ENCODE measurements around the gene TNNI2.
A peak's percentile ranks its signal among the peaks of the same experiment; 100 is the strongest.
"Not testable (repeated sequence)": the region's sequence is repeated elsewhere in the genome, so short reads cannot be mapped to it uniquely, and the experiment has no call there.

TNNI2 gene

DNA sequence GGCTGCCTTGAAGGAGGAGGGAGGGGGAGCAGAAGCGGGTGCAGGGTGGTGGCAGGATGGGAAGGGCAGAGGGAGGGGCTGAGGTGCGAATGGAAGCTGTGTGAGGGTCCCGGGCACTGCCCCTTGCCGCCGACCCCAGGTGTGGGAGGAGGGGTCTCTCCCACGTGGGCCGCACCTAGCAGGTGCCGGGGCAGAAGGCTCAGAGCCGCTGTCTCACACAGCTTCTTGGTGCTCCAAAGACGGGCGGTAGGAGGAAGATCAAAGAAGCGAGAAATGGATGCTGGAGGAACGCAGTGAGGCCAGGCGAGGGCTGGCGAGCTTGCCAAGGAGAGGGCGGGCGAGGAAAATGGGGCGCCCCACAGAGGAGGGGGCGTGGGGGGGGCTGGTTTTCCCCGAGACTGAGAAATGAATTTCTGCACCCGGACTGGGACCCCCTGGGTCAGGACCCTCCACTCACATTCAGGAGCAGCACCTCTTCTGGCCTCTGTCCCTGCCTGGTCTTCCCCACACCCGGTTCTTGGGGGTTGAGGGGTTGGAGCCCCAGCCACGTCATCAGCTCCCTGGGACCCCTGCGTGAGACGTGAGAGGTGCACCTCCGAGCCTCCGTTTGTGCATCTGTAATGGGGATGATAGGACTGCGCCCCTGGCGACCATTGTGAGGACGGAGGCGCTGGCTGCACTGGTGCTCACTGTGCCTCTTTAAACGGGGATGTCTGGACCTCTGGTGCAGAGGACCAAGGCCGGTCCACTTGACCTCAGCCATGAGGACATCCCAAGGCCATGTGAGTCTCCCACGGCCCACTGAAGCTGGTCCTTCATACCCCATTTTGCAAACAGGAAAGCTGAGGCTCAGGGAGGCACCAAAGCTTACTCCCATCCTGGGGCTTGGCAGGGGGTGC is 30.9 kb downstream of the TNNI2 start:
- TF ChIP-seq POLR2A (IDR thresholded peaks at IDR 0.05; ENCODE audit: low read depth, low read length) = peak; percentile 7; the same call in 1 of the 2 replicates
- TF ChIP-seq SPI1 (IDR thresholded peaks at IDR 0.05; ENCODE audit: low read depth, low read length) = no peak
- DNase-seq (ENCODE audit: insufficient read length, low spot score) = no peak
- no peak for FAIRE-seq

DNA sequence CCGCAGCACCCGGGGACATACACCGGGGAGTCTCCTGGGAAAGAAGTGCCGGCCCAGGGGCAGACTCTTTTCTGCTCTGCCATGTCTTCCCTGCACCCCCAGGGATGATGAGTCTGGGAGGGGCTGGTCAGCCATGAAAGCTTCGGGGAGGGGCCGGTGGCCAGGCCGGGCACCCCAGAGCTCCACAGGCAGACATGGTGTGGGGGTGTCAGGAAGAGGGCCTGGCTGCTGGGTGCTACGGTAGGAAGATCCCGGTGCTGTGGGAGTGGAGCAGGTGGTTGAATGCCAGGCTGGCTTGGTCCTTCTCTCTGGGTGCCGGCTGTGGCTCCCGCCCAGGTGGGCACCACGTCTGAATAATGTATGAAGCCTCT is 31.5 kb downstream of the TNNI2 start:
- FAIRE-seq = no peak
- no peak for DNase-seq (ENCODE audit: insufficient read length, low spot score)
- TF ChIP-seq POLR2AphosphoS5 (IDR thresholded peaks at IDR 0.05; ENCODE audit: low read depth, low read length) = 0 out of 2 replicates have a peak, but pooled peaks have one; percentile 32
- no peak for TF ChIP-seq SPI1 (IDR thresholded peaks at IDR 0.05; ENCODE audit: low read depth, low read length)
- no peak for TF ChIP-seq POU2F2 (IDR thresholded peaks at IDR 0.05; ENCODE audit: low read depth, low read length)
- TF ChIP-seq TAF1 (IDR thresholded peaks at IDR 0.05; ENCODE audit: low read depth, low read length) = no peak
- TF ChIP-seq PAX5 (IDR thresholded peaks at IDR 0.05; ENCODE audit: insufficient read depth, low read length, severe bottlenecking) = no peak
- TF ChIP-seq POLR2A (IDR thresholded peaks at IDR 0.05; ENCODE audit: low read depth, low read length) = peak; percentile 14; the same call in 1 of the 2 replicates

DNA sequence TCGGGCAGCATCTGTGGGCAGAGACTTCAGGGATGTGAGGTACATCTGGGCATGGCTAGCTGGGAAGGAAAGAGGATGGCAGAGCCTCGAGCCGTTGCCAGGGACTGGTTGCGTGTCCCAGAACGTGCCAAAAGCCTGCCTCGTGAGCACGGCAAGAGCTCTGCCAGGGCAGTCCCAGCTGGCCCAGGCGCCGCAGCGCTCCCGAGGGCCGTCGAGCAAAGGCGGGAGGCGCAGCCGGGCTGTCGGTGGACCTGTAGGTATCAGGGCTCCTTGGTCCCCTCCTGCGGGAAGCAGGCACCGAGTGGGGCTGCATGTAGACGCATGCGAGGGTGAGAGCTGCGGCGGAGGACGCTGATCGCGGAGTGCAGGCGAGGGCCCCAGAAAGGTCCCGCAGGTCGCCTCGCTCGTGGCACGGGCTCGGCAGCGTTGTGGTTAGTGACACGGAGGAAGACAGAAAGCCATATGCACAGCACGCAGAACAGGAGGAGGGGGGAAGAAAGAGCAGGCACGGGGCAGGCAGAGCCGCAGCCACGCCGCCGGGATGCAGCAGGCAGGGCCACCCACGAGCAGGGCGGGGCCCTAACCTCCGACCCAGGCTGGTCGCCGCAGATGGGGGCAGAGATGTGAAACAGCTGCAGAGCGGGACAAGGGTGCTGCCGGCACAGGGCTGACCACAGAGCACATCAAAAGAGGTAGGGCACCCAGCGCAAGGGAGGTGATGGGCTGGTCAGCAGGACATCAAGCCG is 32.1 kb downstream of the TNNI2 start:
- peak; percentile 9; the same call in 1 of the 2 replicates for TF ChIP-seq POLR2A (IDR thresholded peaks at IDR 0.05; ENCODE audit: low read depth, low read length)
- no peak for TF ChIP-seq TAF1 (IDR thresholded peaks at IDR 0.05; ENCODE audit: low read depth, low read length)
- no peak; the same call in 1 of the 2 replicates for TF ChIP-seq POLR2AphosphoS5 (IDR thresholded peaks at IDR 0.05; ENCODE audit: low read depth, low read length)
- no peak for DNase-seq (ENCODE audit: insufficient read length, low spot score)
- FAIRE-seq = no peak

DNA sequence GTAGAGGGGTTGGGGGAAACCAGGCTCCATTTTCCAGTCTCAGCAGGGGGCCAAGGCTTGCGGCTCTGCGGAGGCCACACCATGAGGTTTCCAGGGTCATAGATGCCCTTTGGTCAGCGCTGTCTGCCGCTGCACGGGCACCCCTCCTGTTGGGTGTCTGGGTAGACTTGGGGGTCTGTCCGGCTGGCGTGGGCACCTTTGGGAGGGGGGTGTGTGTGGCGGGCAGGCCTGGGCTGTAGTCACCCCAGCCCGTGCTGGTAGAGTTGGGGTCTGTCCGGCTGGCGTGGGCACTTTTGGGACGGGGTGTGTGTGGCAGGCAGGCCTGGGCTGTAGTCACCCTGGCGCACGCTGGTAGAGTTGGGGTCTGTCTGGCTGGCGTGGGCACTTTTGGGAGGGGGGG is 32.8 kb downstream of the TNNI2 start:
- no peak for FAIRE-seq

DNA sequence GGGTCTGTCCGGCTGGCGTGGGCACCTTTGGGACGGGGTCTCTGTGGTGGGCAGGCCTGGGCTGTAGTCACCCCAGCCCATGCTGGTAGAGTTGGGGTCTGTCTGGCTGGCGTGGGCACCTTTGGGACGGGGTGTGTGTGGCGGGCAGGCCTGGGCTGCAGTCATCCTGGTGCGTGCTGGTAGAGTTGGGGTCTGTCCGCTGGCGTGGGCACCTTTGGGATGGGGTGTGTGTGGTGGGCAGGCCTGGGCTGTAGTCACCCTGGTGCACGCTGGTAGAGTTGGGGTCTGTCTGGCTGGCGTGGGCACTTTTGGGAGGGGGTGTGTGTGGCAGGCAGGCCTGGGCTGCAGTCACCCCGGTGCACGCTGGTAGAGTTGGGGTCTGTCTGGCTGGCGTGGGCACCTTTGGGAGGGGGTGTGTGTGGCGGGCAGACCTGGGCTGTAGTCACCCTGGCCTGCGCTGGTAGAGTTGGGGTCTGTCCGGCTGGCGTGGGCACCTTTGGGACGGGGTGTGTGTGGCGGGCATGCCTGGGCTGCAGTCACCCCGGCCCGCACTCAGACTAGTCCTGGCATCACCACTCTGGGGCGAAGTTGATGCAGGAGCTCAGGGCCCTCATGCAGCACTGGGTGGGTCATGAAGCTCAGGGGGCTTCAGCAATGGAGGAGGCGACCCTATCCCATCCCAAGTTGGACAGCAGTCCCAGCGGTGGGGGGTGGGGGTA is 33.6 kb downstream of the TNNI2 start:
- DNase-seq (ENCODE audit: insufficient read length, low spot score) (no peak), FAIRE-seq (no peak)
- no peak for TF ChIP-seq POU2F2 (IDR thresholded peaks at IDR 0.05; ENCODE audit: low read depth, low read length)
- no peak for TF ChIP-seq POLR2AphosphoS5 (IDR thresholded peaks at IDR 0.05; ENCODE audit: low read depth, low read length)
- TF ChIP-seq POLR2A (IDR thresholded peaks at IDR 0.05; ENCODE audit: low read depth, low read length) = no peak
- no peak for TF ChIP-seq SPI1 (IDR thresholded peaks at IDR 0.05; ENCODE audit: low read depth, low read length)
- no peak for TF ChIP-seq PAX5 (IDR thresholded peaks at IDR 0.05; ENCODE audit: insufficient read depth, low read length, severe bottlenecking)
- TF ChIP-seq TAF1 (IDR thresholded peaks at IDR 0.05; ENCODE audit: low read depth, low read length) = no peak

More for the DNA sequence above, 32.8 kb downstream of the TNNI2 start:
- TF ChIP-seq PAX5 (IDR thresholded peaks at IDR 0.05; ENCODE audit: insufficient read depth, low read length, severe bottlenecking) (no peak), POU2F2 (IDR thresholded peaks at IDR 0.05; ENCODE audit: low read depth, low read length) (no peak), POLR2AphosphoS5 (IDR thresholded peaks at IDR 0.05; ENCODE audit: low read depth, low read length) (no peak; the same call in 1 of the 2 replicates), POLR2A (IDR thresholded peaks at IDR 0.05; ENCODE audit: low read depth, low read length) (no peak), SPI1 (IDR thresholded peaks at IDR 0.05; ENCODE audit: low read depth, low read length) (no peak), TAF1 (IDR thresholded peaks at IDR 0.05; ENCODE audit: low read depth, low read length) (no peak)
- no peak for DNase-seq (ENCODE audit: insufficient read length, low spot score)

DNA sequence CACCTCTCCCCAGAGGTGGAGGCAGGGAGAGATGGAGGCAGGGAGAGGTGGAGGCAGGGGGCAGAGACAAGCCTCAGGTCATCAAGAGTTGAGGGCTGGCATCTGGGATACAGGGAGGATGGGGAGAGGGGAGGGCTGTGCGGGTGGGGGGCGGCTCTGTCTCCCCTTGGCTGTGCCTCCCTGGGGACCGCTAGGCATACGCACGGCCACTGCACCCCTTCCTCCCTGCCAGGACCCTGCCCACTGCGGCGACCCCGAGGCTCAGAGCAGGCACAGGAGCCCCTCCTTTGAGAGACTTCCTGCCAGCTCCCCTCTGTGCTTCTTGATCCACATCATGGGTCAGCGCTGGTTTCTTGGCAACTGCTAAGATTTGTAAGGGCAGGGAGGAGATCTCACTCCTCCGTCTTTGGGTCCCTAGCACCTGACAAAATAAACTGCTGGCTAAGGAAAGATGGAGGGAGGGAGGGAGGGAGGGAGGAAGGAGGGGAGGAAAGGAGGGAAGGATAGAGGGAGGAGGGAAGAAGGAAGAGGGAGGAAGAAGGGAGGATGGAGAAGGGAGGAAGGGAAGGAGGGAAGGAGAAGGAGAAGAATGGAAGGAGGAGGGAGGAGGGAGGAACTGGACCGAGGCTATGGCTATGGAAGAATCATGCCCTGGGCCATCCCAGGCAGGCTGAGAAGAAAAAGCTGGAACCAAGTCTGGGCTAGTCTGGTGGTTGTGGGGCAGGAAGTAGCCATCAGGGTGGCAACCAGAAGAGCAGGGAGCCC is 34.4 kb downstream of the TNNI2 start:
- TF ChIP-seq POLR2AphosphoS5 (IDR thresholded peaks at IDR 0.05; ENCODE audit: low read depth, low read length) (no peak), SPI1 (IDR thresholded peaks at IDR 0.05; ENCODE audit: low read depth, low read length) (no peak), PAX5 (IDR thresholded peaks at IDR 0.05; ENCODE audit: insufficient read depth, low read length, severe bottlenecking) (no peak)
- DNase-seq (ENCODE audit: insufficient read length, low spot score) (no peak), FAIRE-seq (no peak)

DNA sequence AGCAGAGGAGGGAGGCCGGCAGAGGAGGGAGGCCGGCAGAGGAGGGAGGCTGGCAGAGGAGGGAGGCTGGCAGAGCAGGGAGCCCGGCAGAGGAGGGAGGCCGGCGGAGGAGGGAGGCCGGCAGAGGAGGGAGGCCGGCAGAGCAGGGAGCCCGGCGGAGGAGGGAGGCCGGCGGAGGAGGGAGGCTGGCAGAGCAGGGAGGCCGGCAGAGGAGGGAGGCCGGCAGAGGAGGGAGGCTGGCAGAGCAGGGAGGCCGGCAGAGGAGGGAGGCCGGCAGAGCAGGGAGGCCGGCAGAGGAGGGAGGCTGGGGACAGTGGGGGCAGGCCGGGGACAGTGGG is 35.0 kb downstream of the TNNI2 start:
- not testable (repeated sequence) for DNase-seq (ENCODE audit: insufficient read length, low spot score); FAIRE-seq

DNA sequence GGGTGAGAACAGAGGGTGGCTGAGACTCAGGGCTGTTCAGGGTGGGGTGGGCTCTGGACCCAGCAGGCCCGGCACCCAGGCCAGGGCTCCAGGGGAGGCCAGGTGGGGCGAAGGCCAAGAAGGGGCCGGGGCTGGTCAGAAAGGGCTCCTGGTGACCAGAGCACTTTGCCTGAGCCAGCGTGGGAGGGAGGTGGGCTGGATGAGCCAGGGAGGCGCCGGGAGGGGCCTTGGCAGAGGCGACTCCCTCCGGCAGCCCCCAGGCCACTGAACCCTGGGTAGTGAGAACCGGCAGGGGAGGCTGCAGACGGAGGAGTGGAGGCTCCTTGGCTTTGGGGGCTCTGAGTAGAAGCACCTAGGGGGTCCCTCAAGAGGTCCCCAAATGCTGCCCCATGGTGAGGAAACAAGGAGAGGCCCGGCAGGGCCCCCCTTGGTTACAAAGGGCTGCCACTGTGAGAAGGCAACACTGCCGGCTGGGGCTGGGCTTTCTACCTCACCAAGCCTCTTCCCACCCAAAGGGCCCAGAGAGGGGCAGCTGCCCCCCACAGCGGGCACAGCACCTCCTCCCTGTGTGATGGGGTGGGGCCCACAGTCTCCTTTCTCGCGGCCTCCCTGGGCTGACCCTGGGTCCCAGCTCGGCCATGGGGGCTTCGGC is 35.8 kb downstream of the TNNI2 start:
- not testable (repeated sequence) for DNase-seq (ENCODE audit: insufficient read length, low spot score); FAIRE-seq

DNA sequence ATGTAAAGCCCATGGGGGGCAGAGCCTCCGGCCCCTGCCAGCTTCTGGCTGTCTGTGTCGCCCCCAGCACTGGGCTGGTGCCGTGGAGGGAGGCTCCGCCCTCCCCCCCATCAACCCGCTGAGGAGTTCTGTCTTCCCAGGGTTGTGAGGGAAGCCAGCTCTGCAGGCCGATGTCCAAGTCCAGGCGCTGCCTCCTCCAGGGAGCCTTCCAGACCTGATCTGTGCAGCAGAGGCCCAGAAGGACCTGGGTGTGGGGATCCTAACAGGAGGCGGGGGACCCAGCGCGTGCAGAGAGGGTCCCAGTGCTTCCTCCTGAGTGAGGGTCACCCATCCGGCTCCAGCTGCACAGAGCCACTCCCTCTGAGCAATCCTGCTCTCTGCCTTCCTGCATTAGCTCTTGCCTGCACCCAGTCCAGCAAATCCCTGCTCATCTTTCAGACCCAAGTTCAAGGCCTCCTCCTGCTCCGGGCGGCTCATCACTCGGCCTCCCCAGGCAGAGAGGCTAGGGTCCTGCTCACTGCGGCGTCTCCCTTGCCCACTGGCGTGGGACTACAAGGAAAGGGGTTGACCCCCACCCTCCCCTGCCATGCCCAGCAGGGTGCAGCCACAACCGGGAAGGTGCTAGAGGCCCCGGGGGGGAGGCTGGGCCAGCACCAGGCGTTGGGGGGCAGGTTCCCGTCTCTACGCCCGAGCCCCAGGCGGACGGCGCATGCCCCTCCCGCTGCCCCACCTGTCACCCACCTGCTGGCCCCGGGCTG is 36.5 kb downstream of the TNNI2 start:
- TF ChIP-seq SPI1 (IDR thresholded peaks at IDR 0.05; ENCODE audit: low read depth, low read length) (no peak), TAF1 (IDR thresholded peaks at IDR 0.05; ENCODE audit: low read depth, low read length) (no peak), POU2F2 (IDR thresholded peaks at IDR 0.05; ENCODE audit: low read depth, low read length) (no peak), POLR2A (IDR thresholded peaks at IDR 0.05; ENCODE audit: low read depth, low read length) (no peak), PAX5 (IDR thresholded peaks at IDR 0.05; ENCODE audit: insufficient read depth, low read length, severe bottlenecking) (no peak), POLR2AphosphoS5 (IDR thresholded peaks at IDR 0.05; ENCODE audit: low read depth, low read length) (no peak)
- DNase-seq (ENCODE audit: insufficient read length, low spot score) (peak; percentile 17), FAIRE-seq (no peak)

DNA sequence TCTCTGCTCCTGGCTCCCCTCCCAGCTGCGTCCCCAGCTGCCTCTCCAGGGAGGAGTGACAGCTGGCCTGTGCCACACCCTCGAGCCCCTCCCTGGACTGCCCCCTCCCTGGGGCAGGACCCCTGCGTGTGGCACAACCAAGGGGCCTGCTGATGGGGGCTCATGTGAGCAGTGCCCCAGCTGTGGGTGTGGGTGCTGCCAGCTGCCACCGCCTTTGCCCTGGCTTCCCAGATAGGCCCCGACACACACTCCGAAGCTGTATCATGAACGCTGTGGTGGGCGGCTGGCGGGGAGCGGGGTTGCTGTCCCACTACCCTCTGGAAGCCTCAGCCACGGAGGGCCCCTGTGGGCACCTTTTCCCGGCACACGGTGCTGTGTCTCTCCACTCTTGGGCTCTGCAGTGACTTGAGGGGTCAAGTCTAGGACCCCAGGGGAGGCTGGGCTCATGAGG is 37.1 kb downstream of the TNNI2 start:
- FAIRE-seq; DNase-seq (ENCODE audit: insufficient read length, low spot score): not testable (repeated sequence)

All from GM12891 (cell line).